ENCODE data around the gene HDAC7. TPM values are rescaled to one million over a fixed set of nuclear protein-coding genes. Genes with fewer than 3 reads are reported as not detected.

HDAC7 gene
- total RNA-seq, 2 experiments from 2014 or later: 225 to 247 TPM

- POLR2A ChIA-PET: interaction anchor here (0.6 kb wide), 1 partner anchor 71 kb away, joined by 5 read pairs; no protein-coding TSS in a partner anchor
- CTCF ChIA-PET: interaction anchor here (0.6 to 1.4 kb wide), 4 partner anchors 10 to 136 kb away, joined by 3 to 5 read pairs (median 4); no protein-coding TSS in a partner anchor
Measured at GRCh38 chr12:47851303-47851952, 31.7 kb upstream of the HDAC7 start.

GRCh38 chr12:47850153-47851084, 30.7 kb upstream of the HDAC7 start:
- ChIA-PET CTCF (interaction anchor here (1.3 to 3.6 kb wide), 3 partner anchors 50 to 135 kb away, joined by 3 to 11 read pairs (median 4); no protein-coding TSS in a partner anchor), POLR2A (interaction anchor here (0.9 kb wide), 1 partner anchor 66 kb away, joined by 4 read pairs; no protein-coding TSS in a partner anchor)

GRCh38 chr12:47849261-47849660, 29.6 kb upstream of the HDAC7 start:
- ChIA-PET CTCF (interaction anchor here (0.9 to 3.6 kb wide), 2 partner anchors 107 to 134 kb away, joined by 3 to 11 read pairs; no protein-coding TSS in a partner anchor), POLR2A (interaction anchor here (1.1 kb wide), 1 partner anchor 9 kb away, joined by 12 read pairs; no protein-coding TSS in a partner anchor)

- ChIA-PET POLR2A (interaction anchor here (1.1 kb wide), 1 partner anchor 9 kb away, joined by 12 read pairs; no protein-coding TSS in a partner anchor), CTCF (interaction anchor here (0.9 to 3.6 kb wide), 2 partner anchors 107 to 134 kb away, joined by 3 to 11 read pairs; no protein-coding TSS in a partner anchor)
Measured at GRCh38 chr12:47848853-47849252, 29.1 kb upstream of the HDAC7 start.

GRCh38 chr12:47846294-47846996, 26.7 kb upstream of the HDAC7 start:
- CTCF ChIA-PET: interaction anchor here (1.6 kb wide), 2 partner anchors 15 to 117 kb away, joined by 5 read pairs; partner anchors contain the start of gene TMEM106C
- POLR2A ChIA-PET: no interaction called here

DNA sequence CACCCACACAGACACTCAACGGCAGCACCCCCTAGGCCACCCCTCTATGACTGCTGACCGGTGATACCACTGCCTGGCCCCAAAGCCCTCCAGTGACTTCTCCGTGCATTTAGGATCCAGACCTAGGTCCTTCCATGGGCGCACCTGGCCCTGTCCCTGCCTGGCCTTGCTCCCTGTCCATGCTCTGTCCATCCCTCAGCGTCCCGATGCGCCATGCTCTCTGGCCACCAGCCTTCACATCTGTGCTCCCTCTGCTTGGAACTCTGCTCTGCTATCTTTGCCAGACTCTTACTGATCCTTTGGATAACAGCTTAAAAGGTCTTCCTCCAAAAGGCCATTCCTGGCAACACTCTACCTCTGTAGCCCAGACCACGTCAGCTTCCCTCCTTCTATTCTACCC, 25.4 kb upstream of the HDAC7 start:
- ChIA-PET POLR2A (no interaction called here), CTCF (interaction anchor here (1.1 to 1.6 kb wide), 2 partner anchors 13 to 103 kb away, joined by 4 to 5 read pairs; no protein-coding TSS in a partner anchor)

DNA sequence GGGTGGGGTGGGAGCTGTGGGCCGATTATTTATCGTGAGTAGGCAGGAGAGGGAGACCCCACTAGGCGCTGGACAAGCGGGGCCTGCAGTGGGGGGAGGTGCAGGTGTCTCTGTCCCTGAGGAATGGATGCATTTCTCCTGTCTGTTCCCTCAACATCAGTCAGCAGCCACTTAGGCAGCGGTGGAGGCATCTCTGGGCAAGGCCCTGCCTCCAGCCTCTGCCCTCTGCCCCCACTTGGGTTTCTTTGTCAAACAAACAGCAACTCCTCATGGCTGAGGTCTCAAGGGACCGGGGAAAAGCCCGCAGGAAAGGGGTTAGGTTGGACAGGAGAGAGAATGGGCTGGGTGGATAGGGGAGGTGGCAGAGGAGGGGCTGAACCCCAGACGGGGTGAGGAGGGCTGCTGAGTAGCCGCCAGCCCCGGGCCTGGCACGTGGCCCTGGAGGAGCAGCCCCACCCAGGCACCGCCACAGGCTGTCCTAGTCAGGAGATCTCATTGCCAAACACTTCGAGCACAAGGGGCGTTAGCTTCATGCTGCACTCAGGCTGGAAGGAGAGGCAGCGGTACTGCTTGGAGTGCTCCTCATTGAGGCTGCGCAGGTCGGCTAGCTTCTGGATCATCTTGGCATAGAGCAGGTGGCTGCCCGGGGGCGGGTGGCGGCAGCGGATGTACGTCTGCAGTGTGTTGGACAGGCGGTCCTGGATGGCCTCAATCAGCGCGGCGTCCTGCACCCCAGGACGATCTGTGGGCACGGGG, 24.7 kb upstream of the HDAC7 start:
- ChIA-PET POLR2A (no interaction called here), CTCF (interaction anchor here (1.1 to 1.6 kb wide), 2 partner anchors 13 to 102 kb away, joined by 4 to 5 read pairs; no protein-coding TSS in a partner anchor)

DNA sequence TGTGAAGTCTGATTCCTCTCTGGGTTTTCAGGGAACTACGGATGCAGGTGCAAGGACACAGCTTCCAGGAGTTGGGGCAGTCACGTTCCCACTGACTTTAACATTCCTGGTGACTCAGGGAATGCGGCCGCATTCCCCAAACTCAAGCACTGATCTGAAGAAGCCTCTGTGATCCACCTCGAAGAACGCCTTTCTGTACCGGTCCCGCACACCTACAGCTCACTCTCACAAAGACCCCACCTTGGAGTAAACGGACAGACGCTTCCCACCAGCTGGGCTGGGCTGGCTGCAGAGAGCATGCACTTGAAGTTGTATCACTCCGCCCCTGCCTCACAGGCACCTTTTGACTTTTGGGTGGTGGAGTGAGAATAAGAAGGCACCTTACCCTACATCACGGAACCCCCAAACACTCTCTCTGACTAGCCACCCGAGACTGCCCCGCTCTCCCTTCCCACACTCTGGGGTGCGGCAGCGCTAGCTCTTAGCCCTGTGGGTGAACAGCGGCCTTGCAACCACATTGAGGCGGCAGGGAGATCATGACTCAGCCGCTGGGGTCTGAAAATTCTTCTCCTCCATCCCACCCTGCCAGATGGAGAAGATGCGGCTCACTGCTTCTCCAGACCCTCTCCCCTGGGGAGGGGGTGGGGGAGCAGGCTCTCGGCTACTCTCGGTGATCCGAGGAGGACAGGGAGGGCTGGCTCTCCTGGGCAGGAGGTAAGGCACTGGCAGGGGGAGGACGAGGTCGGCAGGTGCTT, 23.7 kb upstream of the HDAC7 start:
- CTCF ChIA-PET: interaction anchor here (3.3 to 13.3 kb wide), 3 partner anchors 11 to 101 kb away, joined by 7 to 185 read pairs (median 91); no protein-coding TSS in a partner anchor
- POLR2A ChIA-PET: no interaction called here

DNA sequence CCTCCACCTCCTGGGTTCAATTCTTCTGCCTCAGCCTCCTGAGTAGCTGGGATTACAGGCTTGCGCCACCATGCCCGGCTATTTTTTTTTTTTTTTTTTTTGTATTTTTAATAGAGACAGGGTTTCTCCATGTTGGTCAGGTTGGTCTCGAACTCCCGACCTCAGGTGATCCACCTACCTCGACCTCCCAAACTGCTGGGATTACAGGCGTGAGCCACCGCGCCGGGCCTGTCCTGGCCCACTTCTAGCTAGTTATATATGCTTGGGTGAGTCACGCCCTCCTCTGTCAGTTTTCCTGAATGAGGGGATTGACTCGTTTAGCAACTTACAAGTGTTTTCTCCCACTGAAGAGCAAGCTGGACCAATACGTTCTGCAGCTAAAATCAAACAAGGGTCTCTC, 22.8 kb upstream of the HDAC7 start:
- CTCF ChIA-PET: interaction anchor here (3.3 to 13.3 kb wide), 4 partner anchors 10 to 101 kb away, joined by 7 to 185 read pairs (median 114); partner anchors contain the start of gene SLC48A1
- POLR2A ChIA-PET: interaction anchor here (0.6 kb wide), 1 partner anchor 40 kb away, joined by 3 read pairs; no protein-coding TSS in a partner anchor

- CTCF ChIA-PET: interaction anchor here (0.9 to 13.3 kb wide), 8 partner anchors 10 to 121 kb away, joined by 3 to 185 read pairs (median 6); partner anchors contain the start of genes SLC48A1 and TMEM106C
Measured at GRCh38 chr12:47841910-47842309, 22.2 kb upstream of the HDAC7 start.

DNA sequence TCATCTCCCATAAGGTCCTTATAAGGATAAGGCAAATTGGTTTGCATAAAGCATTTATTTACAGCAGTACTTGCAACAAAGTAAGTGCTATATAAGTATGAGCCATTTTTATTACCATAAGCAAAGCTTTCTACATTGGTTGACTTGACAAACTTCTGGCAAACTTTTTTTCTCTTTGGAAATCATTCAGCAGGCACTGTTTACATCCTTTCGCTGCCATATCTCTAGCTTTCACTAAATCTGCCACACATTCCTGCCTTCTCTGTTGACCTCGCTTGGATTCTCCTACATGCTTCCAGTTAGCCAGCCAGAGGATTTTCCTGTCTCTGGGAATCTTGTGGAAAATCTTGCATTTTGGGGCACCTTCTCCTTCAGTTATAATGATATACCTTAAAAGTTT, 21.8 kb upstream of the HDAC7 start:
- ChIA-PET POLR2A (no interaction called here), CTCF (interaction anchor here (0.9 to 13.3 kb wide), 8 partner anchors 9 to 122 kb away, joined by 3 to 185 read pairs (median 6); partner anchors contain the start of genes SLC48A1 and TMEM106C)

More at GRCh38 chr12:47841910-47842309, 22.2 kb upstream of the HDAC7 start:
- POLR2A ChIA-PET: no interaction called here

DNA sequence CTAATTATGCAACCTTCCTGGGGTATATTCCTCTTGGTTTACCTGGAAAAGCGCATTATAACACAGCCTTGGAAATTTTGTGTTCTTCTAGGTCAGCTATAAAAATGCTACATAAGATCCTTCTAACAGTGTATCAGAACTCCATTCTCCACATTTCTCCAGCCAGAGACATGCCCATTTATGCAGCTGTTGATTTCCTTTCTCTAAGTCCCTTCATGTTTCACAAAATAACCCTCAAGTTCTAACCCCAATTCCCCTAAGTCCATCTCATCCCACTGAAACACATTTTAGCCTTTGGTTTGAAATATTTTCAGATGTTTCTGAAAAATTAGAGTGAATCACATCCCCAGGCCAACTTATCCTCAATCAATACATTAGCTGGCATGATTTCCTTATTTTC, 20.9 kb upstream of the HDAC7 start:
- ChIA-PET POLR2A (interaction anchor here (0.7 to 1.7 kb wide), 3 partner anchors 8 to 107 kb away, joined by 4 to 12 read pairs (median 4); no protein-coding TSS in a partner anchor), CTCF (interaction anchor here (1.3 to 13.3 kb wide), 11 partner anchors 8 to 125 kb away, joined by 4 to 185 read pairs (median 20); partner anchors contain the start of genes HDAC7, SLC48A1 and TMEM106C)

DNA sequence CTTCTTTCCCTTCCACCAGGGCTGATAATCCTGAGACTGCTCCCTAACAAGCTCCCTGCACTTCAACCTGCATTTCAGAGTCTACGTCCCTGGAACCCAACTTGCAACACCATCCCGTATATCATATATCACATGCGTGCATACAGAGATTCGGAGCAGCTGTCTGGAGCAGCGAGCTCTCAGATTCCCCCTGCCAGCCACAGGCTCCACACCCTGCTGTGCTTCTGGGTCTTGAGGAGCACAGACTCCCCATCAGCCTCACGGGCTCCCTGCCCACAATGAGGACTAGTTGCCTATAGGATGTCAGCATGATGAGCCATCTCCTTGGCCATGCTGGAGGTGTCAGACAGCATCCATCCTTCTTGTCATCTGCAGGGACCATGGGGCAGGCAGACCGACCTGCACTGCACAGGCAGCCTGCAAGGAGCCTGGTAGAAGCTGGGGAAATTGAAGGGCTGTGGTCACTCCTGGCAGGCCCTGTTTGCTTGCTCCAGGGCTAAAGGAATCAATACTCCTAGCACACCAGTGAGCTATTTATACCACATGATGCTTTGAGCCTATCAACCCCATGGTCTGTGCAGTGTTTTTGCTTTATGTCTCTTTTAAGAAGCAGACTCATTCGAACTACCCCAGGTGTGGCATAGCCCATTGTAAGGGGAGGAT, 19.6 kb upstream of the HDAC7 start:
- POLR2A ChIA-PET: interaction anchor here (0.9 to 2.2 kb wide), 5 partner anchors 9 to 106 kb away, joined by 4 to 12 read pairs (median 4); no protein-coding TSS in a partner anchor

GRCh38 chr12:47838286-47838931, 18.7 kb upstream of the HDAC7 start:
- POLR2A ChIA-PET: interaction anchor here (1.1 to 2.2 kb wide), 4 partner anchors 25 to 57 kb away, joined by 4 to 6 read pairs (median 4); no protein-coding TSS in a partner anchor
- CTCF ChIA-PET: interaction anchor here (0.6 to 13.3 kb wide), 43 partner anchors 10 to 189 kb away, joined by 3 to 185 read pairs (median 4); partner anchors contain the start of genes HDAC7, RAPGEF3, SLC48A1 and VDR

More for the DNA sequence above, 19.6 kb upstream of the HDAC7 start:
- CTCF ChIA-PET: interaction anchor here (0.6 to 13.3 kb wide), 29 partner anchors 11 to 151 kb away, joined by 3 to 185 read pairs (median 5); partner anchors contain the start of genes HDAC7 and SLC48A1

Data from activated CD8-positive, alpha-beta memory T cell treated with anti-CD3 and anti-CD28 coated beads for 36 hours (primary cell).